Measurements from ENCODE around the gene PHOSPHO1.

DNA sequence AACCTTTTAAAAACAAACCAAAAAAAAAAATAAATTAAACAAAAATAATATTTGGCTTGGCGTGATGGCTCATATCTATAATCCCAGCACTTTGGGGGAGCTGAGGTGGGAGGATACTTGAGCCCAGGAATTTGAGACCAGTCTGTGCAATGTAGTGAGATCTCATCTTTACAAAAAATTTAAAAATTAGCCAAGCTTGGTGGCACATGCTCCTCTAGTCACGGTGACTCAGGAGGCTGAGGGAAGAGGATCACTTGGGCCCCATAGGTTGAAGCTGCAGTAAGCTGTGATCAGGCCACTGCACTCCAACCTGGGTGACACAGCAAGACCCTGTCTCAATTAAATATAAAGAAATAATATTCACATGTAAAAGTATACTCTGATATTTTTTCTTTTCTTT is 32.4 kb downstream of the PHOSPHO1 start:
- TF ChIP-seq, protein P1, sequence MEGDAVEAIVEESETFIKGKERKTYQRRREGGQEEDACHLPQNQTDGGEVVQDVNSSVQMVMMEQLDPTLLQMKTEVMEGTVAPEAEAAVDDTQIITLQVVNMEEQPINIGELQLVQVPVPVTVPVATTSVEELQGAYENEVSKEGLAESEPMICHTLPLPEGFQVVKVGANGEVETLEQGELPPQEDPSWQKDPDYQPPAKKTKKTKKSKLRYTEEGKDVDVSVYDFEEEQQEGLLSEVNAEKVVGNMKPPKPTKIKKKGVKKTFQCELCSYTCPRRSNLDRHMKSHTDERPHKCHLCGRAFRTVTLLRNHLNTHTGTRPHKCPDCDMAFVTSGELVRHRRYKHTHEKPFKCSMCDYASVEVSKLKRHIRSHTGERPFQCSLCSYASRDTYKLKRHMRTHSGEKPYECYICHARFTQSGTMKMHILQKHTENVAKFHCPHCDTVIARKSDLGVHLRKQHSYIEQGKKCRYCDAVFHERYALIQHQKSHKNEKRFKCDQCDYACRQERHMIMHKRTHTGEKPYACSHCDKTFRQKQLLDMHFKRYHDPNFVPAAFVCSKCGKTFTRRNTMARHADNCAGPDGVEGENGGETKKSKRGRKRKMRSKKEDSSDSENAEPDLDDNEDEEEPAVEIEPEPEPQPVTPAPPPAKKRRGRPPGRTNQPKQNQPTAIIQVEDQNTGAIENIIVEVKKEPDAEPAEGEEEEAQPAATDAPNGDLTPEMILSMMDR (conservative IDR thresholded peaks at IDR 0.05), result no peak
- no peak for TF ChIP-seq ZFX (IDR thresholded peaks at IDR 0.05)

All from C4-2B (cell line).